Subcutaneous adipose tissue (tissue), 4 donors: ENCODE data around the gene NHS. TPM values are rescaled to one million over a fixed set of nuclear protein-coding genes. Genes with fewer than 3 reads are reported as not detected.

ENCODE experiments used
- CTCF ChIP-seq: fragments of 450-650 bp; IDR thresholded peaks from one replicate; pipeline ENCODE4 v1.5.1; 2016; ENCODE audit warnings: low read depth, mild to moderate bottlenecking, control low read depth, antibody characterized with exemption, moderate library complexity
- total RNA-seq, 4 donors: library from RNA; depleted of rRNA; stranded (reverse); fragments of >200 nt; gene quantifications; one replicate each; pipeline ENCODE4 v1.1.0, GENCODE V29; 2016

NHS gene
- total RNA-seq, 4 donors from 2014 or later, result 5.8 to 17.4 (median 9.5) TPM

- no peak for TF ChIP-seq CTCF
Measured at GRCh38 chrX:17758382-17758781, 383.4 kb downstream of the NHS start.

- no peak for TF ChIP-seq CTCF
Measured at GRCh38 chrX:17759990-17760389, 385.0 kb downstream of the NHS start.

DNA sequence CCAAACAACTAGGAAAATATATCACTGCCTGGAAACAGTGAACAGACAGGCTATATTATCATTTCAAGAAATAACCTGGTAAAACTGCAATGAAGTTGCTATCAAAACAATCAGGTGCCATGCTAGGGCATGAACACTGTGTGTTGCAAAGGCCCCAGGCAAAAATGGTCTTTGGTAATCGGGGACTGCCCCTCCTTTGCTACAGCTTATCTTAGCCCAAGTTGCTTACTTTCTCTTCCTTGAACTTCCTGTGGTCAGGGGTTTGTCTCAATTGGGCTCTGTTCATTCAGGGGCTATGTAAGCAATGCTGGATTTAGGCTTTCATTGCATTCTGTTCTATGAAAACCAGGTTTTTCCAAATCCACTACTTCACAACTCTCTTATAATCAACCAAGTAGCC lies 392.7 kb downstream of the NHS start:
- TF ChIP-seq CTCF, result no peak

GRCh38 chrX:17768997-17769396 lies 394.0 kb downstream of the NHS start:
- TF ChIP-seq CTCF, result no peak

- no peak for TF ChIP-seq CTCF
Measured at GRCh38 chrX:17769701-17770269, 394.8 kb downstream of the NHS start.

DNA sequence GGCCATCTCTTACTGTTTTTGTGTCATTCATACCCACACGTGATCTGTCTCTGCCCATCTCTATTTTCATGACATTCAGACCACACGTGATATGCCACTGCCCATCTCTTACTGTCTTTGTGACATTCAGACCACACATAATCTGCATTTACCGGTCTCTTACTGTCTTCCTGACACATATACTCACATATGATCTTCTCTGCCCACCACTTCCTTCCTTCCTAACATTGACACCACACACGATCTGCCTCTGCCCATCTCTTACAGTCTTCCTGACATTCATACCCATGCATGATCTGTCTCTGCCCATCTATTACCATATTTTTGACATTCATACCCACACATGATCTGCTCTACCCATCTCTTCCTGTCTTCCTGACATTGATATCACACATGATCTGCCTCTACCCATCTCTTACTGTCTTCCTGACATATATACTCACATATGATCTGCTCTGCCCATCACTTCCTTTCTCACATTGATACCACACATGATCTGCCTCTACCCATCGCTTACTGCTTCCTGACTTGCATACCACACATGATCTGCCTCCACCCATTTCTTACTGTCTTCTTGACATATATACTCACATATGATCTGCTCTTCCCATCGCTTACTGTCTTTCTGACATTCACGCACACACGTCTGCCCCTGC lies 398.3 kb downstream of the NHS start:
- TF ChIP-seq CTCF, result no peak

- no peak for TF ChIP-seq CTCF
Measured at GRCh38 chrX:17774053-17774452, 399.1 kb downstream of the NHS start.
